Prostate gland (tissue), 2 donors: ENCODE measurements around the gene NOS2. TPM values are rescaled to one million over a fixed set of nuclear protein-coding genes. Genes with fewer than 3 reads are reported as not detected.

ENCODE experiments used
- DNase-seq: peaks from one replicate; pipeline ENCODE4 v3.0.0-alpha.2; 2019; ENCODE audit warnings: low spot score
- H3K27ac ChIP-seq, 2 donors: fragments of 200-600 bp; sonication (generic); 2 replicates each; pipeline ENCODE4 v1.5.1; 2017 to 2019
- H3K27me3 ChIP-seq: fragments of 200-600 bp; sonication (generic); replicated peaks from 2 replicates; pipeline ENCODE4 v1.5.1; 2019; ENCODE audit not compliant: insufficient read depth
- H3K36me3 ChIP-seq, 2 donors: fragments of 200-600 bp; sonication (generic); 1 replicate in 1 of 2; 2 replicates in 1 of 2; pipeline versions ENCODE4 v1.5.1 to v1.8.1; 2017 to 2019
- H3K4me1 ChIP-seq: fragments of 200-600 bp; sonication (generic); replicated peaks from 2 replicates; pipeline ENCODE4 v1.5.1; 2019
- H3K4me3 ChIP-seq, 2 donors: fragments of 200-600 bp; sonication (generic); 2 replicates each; pipeline ENCODE4 v1.5.1; 2017 to 2019
- H3K9me3 ChIP-seq: fragments of 200-600 bp; sonication (generic); 2 replicates; pipeline ENCODE4 v1.5.1; 2017
- POLR2A ChIP-seq: fragments of 450-650 bp; IDR thresholded peaks from one replicate; pipeline ENCODE4 v1.6.1; 2016; ENCODE audit warnings: antibody characterized with exemption, mild to moderate bottlenecking
- POLR2AphosphoS5 ChIP-seq: sonication (generic); formaldehyde crosslinking; IDR thresholded peaks from one replicate; pipeline ENCODE4 v1.6.1; 2017; ENCODE audit warnings: antibody characterized with exemption
- WGBS: methylation state at CpG from one replicate; pipeline ENCODE4 v1.1.5; 2018; 5-methylcytosine and 5-hydroxymethylcytosine counted together
- intact Hi-C: fragments of 100-400 bp; cut with DNase I; formaldehyde crosslinking; loops from one replicate; pipeline ENCODE4 v1.14.2; 2022
- total RNA-seq, 2 donors: library from RNA; depleted of rRNA; stranded (reverse); fragments of >200 nt; gene quantifications; one replicate each; pipeline ENCODE4 v1.1.0, GENCODE V29; 2016
- TF ChIP-seq, protein P1 (sequence below), 4 experiments: fragments of 200-600 bp in 2 of 4; fragments of 450-650 bp in 2 of 4; sonication (generic) in 2 of 4; IDR thresholded peaks; 1 replicate in 3 of 4; 2 replicates in 1 of 4; pipeline ENCODE4 v1.5.1; 2016 to 2019; ENCODE audit warnings: antibody characterized with exemption in 4 of 4, mild to moderate bottlenecking in 2 of 4, moderate library complexity in 2 of 4

Gene NOS2
- total RNA-seq, 2 donors from 2014 or later = 0.55 to 1.4 TPM

DNA sequence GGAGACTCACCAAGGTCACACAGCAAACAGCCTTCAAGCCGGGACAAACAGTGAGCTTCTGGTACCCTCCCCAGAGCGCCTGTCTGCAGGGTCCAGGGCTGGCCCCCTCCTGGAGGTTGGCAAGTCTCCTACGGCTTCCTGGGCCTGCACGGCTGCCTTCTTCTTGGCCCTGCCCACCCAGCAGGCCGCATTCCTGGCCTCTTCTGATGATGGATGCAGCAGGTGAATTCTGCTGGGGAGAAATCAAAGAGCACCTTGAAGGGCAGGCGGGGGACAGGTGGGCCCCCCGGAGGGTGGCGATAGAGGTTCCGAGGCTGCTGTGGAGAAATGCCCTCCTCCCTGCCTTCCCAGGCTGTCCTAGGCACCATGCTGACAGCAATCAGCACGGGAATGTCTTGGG lies 3.8 kb upstream of the NOS2 start:
- Histone ChIP-seq H3K36me3 (no peaks in the 10 kb centered on the region), H3K4me1 (no peaks in the 10 kb centered on the region), H3K27me3 (peaks cover 4% of the 10 kb centered on the region), H3K9me3 (no peaks in the 10 kb centered on the region), H3K4me3 (no peak overlapping the region), H3K27ac (no peak overlapping the region)
- TF ChIP-seq, protein P1, sequence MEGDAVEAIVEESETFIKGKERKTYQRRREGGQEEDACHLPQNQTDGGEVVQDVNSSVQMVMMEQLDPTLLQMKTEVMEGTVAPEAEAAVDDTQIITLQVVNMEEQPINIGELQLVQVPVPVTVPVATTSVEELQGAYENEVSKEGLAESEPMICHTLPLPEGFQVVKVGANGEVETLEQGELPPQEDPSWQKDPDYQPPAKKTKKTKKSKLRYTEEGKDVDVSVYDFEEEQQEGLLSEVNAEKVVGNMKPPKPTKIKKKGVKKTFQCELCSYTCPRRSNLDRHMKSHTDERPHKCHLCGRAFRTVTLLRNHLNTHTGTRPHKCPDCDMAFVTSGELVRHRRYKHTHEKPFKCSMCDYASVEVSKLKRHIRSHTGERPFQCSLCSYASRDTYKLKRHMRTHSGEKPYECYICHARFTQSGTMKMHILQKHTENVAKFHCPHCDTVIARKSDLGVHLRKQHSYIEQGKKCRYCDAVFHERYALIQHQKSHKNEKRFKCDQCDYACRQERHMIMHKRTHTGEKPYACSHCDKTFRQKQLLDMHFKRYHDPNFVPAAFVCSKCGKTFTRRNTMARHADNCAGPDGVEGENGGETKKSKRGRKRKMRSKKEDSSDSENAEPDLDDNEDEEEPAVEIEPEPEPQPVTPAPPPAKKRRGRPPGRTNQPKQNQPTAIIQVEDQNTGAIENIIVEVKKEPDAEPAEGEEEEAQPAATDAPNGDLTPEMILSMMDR (IDR thresholded peaks at IDR 0.05) = no peak
- TF ChIP-seq POLR2AphosphoS5 (no peak), POLR2A (no peak)
- intact Hi-C loops = no loop called here
- no peak for DNase-seq
- 65% methylated on average over 10 of the region's 10 CpGs for WGBS

GRCh38 chr17:27802962-27803680 lies 2.8 kb upstream of the NOS2 start:
- no peaks in the 10 kb centered on the region for H3K4me1 ChIP-seq
- no peak overlapping the region for H3K4me3 ChIP-seq
- H3K27me3 ChIP-seq = peaks cover 4% of the 10 kb centered on the region
- DNase-seq = no peak
- no peaks in the 10 kb centered on the region for H3K9me3 ChIP-seq
- no peak overlapping the region for H3K27ac ChIP-seq
- WGBS = 62% methylated on average over 7 of the region's 7 CpGs
- intact Hi-C loops = no loop called here
- no peaks in the 10 kb centered on the region for H3K36me3 ChIP-seq
- no peak for TF ChIP-seq POLR2AphosphoS5
- TF ChIP-seq, protein P1 (IDR thresholded peaks at IDR 0.05) = no peak
- no peak for TF ChIP-seq POLR2A

DNA sequence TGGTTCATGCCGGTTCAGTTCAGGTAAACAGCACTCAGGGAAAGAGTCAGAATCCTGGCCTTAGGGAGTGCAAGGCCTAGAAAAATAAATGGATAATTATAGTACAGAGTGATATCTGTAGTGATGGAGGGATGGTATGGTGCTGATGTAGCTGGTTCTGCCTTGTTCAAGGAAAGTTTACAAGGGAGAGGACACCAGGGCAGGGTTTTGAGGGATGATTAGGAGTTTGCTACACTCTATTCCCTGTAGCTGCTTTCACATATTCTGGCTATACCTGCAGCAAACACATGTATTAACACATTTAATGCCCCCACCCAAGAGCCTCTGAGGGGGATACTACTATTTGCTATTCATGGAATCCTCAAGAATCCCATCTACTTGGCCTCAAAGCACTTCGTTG lies 1.7 kb upstream of the NOS2 start:
- Histone ChIP-seq H3K4me3 (no peak overlapping the region), H3K4me1 (no peaks in the 10 kb centered on the region), H3K27ac (no peak overlapping the region), H3K27me3 (peaks cover 4% of the 10 kb centered on the region), H3K9me3 (no peaks in the 10 kb centered on the region), H3K36me3 (no peaks in the 10 kb centered on the region)
- 93% methylated on average over 2 of the region's 2 CpGs for WGBS
- TF ChIP-seq POLR2AphosphoS5 (no peak), POLR2A (no peak)
- TF ChIP-seq, protein P1 (IDR thresholded peaks at IDR 0.05) = no peak
- DNase-seq = no peak
- intact Hi-C loops = no loop called here

GRCh38 chr17:27798376-27798775 lies 2.0 kb downstream of the NOS2 start:
- H3K27ac ChIP-seq = no peak overlapping the region
- WGBS = 88% methylated on average over 8 of the region's 8 CpGs
- TF ChIP-seq POLR2A (no peak), POLR2AphosphoS5 (no peak)
- TF ChIP-seq, protein P1 (IDR thresholded peaks at IDR 0.05) = no peak
- no peaks in the 10 kb centered on the region for H3K36me3 ChIP-seq
- DNase-seq = no peak
- no peaks in the 10 kb centered on the region for H3K4me1 ChIP-seq
- H3K4me3 ChIP-seq = no peak overlapping the region
- H3K9me3 ChIP-seq = no peaks in the 10 kb centered on the region
- intact Hi-C loops = no loop called here
- H3K27me3 ChIP-seq = peaks cover 4% of the 10 kb centered on the region
